ENCODE results near the gene HOXA6.
A peak's percentile ranks its signal among the peaks of the same experiment; 100 is the strongest.

DNA sequence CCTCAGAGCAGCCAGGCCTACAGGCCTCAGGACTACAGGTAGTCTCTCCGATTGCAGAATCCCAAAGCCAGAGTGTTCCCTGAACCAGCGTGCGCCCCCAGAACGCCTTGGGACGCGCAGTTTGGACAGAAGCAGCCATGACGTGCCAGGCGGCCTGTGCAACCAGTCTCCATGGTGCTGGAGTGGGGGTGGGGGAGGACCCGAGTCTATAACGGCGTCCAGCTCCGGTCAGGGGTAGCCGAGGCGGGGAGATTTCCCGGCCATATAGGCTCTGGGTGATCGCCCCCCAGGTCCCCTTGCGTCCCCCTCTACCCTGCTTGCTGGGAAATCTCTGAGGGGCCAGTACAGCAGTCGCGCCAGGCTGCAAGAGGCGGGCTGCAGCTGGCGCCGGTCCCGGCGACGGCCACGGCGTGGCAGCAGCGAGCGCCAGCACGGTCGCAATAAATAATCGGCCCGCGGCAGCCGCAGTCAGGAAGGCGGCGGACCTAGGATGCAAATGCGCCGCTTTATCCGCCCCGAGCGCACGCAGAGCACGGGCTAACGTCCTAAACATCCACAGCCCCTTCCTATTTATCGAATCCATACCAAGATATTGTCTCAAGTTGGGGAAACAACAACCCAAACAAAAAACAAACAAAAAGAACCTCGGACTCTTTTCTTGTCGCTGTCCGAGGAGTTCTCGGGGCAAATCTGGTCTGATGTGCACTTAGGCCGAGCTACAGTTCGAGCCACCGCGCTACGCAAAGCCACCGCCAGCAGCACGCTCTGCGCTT lies 3.2 kb upstream of the HOXA6 start:
- TF ChIP-seq EZH2phosphoT487 (IDR thresholded peaks at IDR 0.05; ENCODE audit: borderline replicate concordance, low read depth, low read length) = no peak
- TF ChIP-seq, protein P1, sequence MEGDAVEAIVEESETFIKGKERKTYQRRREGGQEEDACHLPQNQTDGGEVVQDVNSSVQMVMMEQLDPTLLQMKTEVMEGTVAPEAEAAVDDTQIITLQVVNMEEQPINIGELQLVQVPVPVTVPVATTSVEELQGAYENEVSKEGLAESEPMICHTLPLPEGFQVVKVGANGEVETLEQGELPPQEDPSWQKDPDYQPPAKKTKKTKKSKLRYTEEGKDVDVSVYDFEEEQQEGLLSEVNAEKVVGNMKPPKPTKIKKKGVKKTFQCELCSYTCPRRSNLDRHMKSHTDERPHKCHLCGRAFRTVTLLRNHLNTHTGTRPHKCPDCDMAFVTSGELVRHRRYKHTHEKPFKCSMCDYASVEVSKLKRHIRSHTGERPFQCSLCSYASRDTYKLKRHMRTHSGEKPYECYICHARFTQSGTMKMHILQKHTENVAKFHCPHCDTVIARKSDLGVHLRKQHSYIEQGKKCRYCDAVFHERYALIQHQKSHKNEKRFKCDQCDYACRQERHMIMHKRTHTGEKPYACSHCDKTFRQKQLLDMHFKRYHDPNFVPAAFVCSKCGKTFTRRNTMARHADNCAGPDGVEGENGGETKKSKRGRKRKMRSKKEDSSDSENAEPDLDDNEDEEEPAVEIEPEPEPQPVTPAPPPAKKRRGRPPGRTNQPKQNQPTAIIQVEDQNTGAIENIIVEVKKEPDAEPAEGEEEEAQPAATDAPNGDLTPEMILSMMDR (conservative IDR thresholded peaks at IDR 0.05; ENCODE audit: low read length) = peak; percentile 84
